Esophagus (tissue), 2 donors: ENCODE measurements around the gene GTPBP3. TPM values are rescaled to one million over a fixed set of nuclear protein-coding genes. Genes with fewer than 3 reads are reported as not detected.

Experiments
- H3K27ac ChIP-seq, 2 donors: one replicate each; pipeline ENCODE4 v1.5.1; 2013; ENCODE audit warnings: low read depth in 2 of 2, mild to moderate bottlenecking in 2 of 2, inconsistent platforms in 1 of 2, low read length in 1 of 2, moderate library complexity in 1 of 2
- H3K27me3 ChIP-seq, 2 donors: one replicate each; pipeline ENCODE4 v1.6.1; 2013; ENCODE audit warnings: low read length in 2 of 2, control low read depth in 1 of 2, mild to moderate bottlenecking in 1 of 2; ENCODE audit not compliant: insufficient read depth in 2 of 2, control insufficient read depth in 1 of 2
- H3K36me3 ChIP-seq, 2 donors: one replicate each; pipeline ENCODE4 v1.6.1; 2013; ENCODE audit warnings: low read length in 1 of 2; ENCODE audit not compliant: control insufficient read depth in 2 of 2, insufficient read depth in 2 of 2
- H3K4me1 ChIP-seq, 2 donors: one replicate each; pipeline ENCODE4 v1.6.1; 2013; ENCODE audit warnings: low read length in 1 of 2; ENCODE audit not compliant: control insufficient read depth in 2 of 2, insufficient read depth in 2 of 2
- H3K4me3 ChIP-seq, 2 donors: one replicate each; pipeline ENCODE4 v1.5.1; 2013; ENCODE audit warnings: low read length in 2 of 2, mild to moderate bottlenecking in 2 of 2, low read depth in 1 of 2, moderate library complexity in 1 of 2
- H3K9me3 ChIP-seq, 2 donors: one replicate each; pipeline ENCODE4 v1.6.1; 2013; ENCODE audit warnings: mild to moderate bottlenecking in 2 of 2, low read depth in 1 of 2, low read length in 1 of 2, moderate library complexity in 1 of 2; ENCODE audit not compliant: control insufficient read depth in 2 of 2, insufficient read depth in 1 of 2
- WGBS, 2 donors: extraction: QIAGEN DNeasy Blood & Tissue Kit; methylation state at CpG; one replicate each; pipeline ENCODE4 v1.1.7; 2013; 5-methylcytosine and 5-hydroxymethylcytosine counted together
- polyA plus RNA-seq, 2 donors: library from polyadenylated mRNA; stranded (reverse); fragments of 200-250 nt; gene quantifications; one replicate each; pipeline ENCODE4 v1.2.3, GENCODE V29; 2013
- donor health status: healthy with polysubstance abuse.
- donor health status: Bipolar disorder and iron deficiency.

The GTPBP3 gene
- polyA plus RNA-seq, 2 donors, result 13.5 to 20.2 TPM

DNA sequence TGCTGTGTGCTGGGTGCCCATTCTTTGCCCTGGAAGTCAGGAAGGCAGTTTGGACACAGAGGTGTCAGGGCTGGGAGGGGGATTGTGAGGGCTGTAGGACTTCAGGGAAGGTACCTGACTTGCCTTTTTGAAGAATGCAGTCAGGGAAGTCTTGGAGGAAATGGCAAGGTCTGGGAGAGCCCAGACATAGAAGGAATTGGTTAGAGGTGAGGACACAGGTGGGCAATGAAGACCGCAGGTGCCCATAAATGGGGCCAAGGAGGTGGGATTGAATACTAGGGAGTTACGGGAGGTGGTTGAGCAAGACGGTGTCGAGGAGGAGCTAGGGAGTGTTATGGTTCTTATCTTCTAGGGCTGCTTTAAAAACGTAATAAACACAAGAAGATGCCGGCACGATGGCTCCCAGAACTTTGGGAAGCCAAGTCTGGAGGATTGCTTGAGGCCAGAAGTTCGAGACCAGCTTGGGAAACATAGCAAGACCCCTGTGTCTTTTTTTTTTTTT, 29.4 kb upstream of the GTPBP3 start:
- H3K27me3 ChIP-seq, result no peaks in the 10 kb centered on the region
- H3K9me3 ChIP-seq, result no peaks in the 10 kb centered on the region
- WGBS, 2 donors, result 91% methylated on average over 8 of the region's 8 CpGs
- peaks cover 5 to 17% of the 10 kb centered on the region in 2 donors for H3K4me1 ChIP-seq
- H3K4me3 ChIP-seq, result no peak overlapping the region
- H3K36me3 ChIP-seq, result peaks cover 0 to 4% of the 10 kb centered on the region in 2 donors
- H3K27ac ChIP-seq, result no peak overlapping the region

DNA sequence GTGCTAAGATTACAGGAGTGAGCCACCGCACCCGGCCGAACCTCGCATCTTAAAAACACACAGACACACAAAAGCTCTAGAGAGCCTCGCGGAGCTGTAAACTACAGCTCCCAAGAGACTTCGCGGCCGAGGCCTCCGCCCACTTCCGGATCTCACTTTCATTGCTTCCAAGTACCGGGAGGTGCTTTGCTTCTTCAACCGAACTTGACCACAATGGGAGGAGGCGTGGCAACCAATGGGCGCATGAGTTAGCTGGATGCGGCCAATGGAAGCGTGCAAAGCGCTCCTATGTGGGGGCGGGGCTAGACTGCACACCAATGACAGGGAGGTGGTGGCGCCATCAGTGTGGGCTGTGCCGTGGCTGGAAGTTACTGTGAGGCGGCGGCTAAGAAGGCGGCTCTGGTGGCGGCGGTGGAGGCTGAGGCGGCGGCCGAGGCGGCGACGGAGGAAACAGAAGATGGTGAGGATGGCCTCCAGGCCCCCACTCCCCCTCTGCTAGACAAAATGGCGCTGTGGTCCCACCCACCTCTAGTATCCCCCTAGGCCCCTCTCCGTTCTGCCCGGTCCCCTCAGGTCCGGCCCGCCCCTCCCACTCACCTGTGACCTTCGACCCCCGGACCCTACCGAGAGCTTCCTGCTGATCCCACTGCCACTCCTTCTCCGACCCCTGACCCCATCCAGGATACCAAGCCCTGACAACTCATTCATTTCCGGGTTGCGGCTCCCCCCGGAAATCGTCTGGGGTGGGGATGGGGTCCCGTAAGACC, 28.0 kb upstream of the GTPBP3 start, which contains the start of gene DDA1:
DDA1 (plus strand) TSS at position 366 of the 767 bp plus-strand sequence; CDS start at position 458, 92 bp downstream.
- Histone ChIP-seq H3K4me3 (peak within 1 kb of the TSS; percentile 90 to 97), H3K4me1 (peaks cover 5 to 17% of the 10 kb centered on the region in 2 donors), H3K27me3 (no peaks in the 10 kb centered on the region), H3K9me3 (peaks cover 0 to 3% of the 10 kb centered on the region in 2 donors), H3K36me3 (peaks cover 7 to 10% of the 10 kb centered on the region in 2 donors), H3K27ac (peak within 1 kb of the TSS; percentile 66 to 79)
- WGBS, 2 donors, result 0 to 1% methylated on average over 45 to 46 of the region's 46 CpGs

DNA sequence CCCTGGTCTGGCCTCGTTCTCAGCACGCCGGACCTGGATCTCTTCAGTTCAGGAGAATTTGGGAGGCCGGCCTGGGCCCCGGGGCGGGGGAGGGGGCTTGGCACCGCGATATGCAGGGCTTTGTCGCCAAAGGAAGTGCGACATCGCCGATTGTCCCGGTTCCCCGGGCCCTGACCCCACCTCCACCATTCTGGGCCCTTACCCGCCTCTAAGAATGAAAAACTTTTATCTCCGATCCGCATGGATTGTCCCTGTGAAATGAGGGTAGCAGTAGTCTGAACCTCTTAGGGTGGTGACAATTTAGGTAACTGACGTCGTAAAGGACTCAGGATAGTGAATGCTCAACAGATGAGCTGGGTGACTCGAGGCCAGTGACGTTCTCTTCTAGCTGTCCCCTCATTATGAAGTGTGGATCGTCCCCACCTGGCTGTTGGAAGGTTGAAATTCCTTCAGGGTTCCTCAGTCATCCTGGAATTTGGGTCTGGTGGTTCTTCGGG, 27.3 kb upstream of the GTPBP3 start:
- peaks cover 5 to 17% of the 10 kb centered on the region in 2 donors for H3K4me1 ChIP-seq
- H3K36me3 ChIP-seq, result peaks cover 10 to 15% of the 10 kb centered on the region in 2 donors

DNA sequence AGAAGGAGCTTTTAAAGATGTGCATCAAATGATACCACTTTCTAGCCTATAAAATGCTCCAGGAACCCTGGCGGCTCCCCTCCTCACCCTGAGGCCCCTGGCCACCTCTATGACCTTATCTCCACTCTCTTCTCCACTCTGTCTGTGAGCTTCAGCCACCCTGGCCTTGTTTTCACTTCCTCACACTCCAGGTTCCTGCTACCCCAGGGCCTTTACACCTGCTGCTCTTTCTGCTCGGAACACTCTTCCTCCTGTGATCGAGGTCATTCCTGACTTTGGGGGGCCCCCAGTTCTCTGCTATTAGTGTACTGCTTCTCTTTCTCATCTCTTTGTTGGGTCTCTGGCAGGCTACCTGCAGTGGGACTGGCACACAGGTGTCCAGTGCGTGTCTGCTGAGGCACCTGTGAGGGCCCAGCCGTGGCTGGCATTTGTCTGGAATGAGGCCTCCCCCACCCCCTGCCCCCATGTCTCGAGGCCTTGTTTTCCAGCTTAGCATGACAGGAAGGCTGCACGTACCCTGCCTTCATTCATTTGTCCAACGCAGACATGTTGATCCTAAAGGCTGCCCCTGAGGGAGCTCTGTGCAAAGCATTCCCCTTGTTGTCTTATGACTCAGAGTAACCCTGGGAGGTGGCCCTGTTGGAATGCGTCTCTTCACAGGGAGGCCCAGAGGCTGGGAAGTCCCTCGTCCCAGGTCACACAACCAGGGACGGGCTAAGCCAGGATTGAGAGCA, 25.7 kb upstream of the GTPBP3 start:
- peaks cover 5 to 17% of the 10 kb centered on the region in 2 donors for H3K4me1 ChIP-seq
- H3K27ac ChIP-seq, result peak overlapping the region in 1 of 2 donors; percentile 22
- H3K4me3 ChIP-seq, result no peak overlapping the region
- H3K27me3 ChIP-seq, result no peaks in the 10 kb centered on the region
- peaks cover 14 to 24% of the 10 kb centered on the region in 2 donors for H3K36me3 ChIP-seq
- WGBS, 2 donors, result 55 to 67% methylated on average over 11 of the region's 11 CpGs
- H3K9me3 ChIP-seq, result peaks cover 0 to 6% of the 10 kb centered on the region in 2 donors

More for the DNA sequence above, 27.3 kb upstream of the GTPBP3 start:
- Histone ChIP-seq H3K4me3 (peak overlapping the region; percentile 90 to 97), H3K27me3 (no peaks in the 10 kb centered on the region), H3K9me3 (peaks cover 0 to 3% of the 10 kb centered on the region in 2 donors), H3K27ac (peak overlapping the region; percentile 66 to 79)
- WGBS, 2 donors, result 6% methylated on average over 23 of the region's 23 CpGs

DNA sequence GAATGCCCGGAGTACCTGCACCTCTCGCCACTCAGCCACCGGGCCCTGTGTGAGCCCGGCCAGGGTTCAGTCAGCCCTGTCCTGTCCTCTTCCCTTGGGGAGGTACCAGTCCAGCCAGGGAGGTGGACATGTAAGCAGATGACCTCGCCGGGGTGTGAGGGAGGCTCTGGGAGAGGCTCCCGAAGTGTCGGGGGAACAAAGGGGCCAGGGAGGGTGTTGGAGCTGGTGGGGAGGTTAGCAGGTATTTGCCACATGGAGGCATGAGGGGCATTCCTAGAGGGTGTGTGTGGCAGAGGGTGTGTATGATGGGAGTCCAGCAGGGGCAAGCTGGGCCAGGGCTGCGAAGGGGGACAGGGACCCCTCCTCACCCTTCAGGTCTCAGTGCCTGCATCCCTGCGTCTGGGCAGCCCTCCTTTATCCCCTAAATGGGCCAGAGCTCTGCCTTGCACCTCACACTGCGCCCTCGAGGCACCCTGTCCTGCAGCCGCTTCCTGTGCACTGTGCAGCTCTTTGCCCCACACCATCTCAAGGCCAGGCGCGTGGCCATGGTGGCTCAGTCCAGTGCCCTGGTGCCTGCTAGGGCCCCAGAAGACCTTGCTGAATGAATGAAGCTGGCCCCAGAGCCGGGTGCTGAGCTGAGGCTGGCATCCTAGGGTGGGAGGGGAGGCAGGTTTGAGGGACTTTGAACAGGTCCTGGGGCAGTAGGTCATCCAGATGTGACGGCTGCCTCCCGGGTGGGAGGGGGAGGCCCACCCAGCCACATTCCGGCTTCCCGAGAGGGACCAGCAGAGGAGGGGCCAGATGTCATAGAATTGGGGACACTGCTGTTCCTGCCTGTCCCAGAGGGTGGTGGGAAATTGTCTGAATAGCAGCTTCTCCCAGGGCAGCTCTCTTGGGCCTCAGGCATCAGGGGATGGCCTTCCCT, 24.9 kb upstream of the GTPBP3 start:
- Histone ChIP-seq H3K27ac (peak overlapping the region in 1 of 2 donors; percentile 18), H3K4me3 (no peak overlapping the region), H3K4me1 (peaks cover 5 to 17% of the 10 kb centered on the region in 2 donors), H3K36me3 (peaks cover 14 to 24% of the 10 kb centered on the region in 2 donors), H3K9me3 (peaks cover 0 to 6% of the 10 kb centered on the region in 2 donors), H3K27me3 (no peaks in the 10 kb centered on the region)
- WGBS, 2 donors, result 78 to 81% methylated on average over 20 of the region's 20 CpGs

DNA sequence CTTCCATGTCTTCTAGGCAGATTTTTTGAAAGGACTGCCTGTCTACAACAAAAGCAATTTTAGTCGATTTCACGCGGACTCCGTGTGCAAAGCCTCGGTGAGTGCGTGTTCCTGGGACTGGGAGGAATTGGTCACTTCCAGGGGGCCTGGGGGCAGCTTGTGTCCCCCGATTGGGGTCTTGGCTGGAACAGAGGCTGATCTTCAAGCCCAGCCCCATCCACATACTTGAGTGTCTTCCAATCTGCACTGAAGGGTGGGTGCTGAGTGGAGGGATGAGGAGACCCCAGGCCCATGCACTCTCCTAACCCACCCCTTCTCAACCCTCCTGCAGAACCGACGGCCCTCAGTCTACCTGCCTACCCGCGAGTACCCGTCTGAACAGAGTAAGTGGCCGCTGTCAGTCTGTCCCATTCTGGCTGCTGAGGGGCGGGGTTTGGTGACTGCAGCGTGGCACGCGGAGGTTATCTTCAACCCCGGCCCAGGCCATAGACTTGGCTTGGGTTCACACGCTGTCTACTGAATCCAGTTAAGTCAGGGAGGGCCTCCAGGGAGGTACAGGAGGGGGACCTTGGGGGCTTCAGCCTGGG, 23.3 kb upstream of the GTPBP3 start:
- WGBS, 2 donors, result 89 to 91% methylated on average over 19 of the region's 19 CpGs
- Histone ChIP-seq H3K36me3 (peaks cover 14 to 27% of the 10 kb centered on the region in 2 donors), H3K4me1 (peaks cover 5 to 15% of the 10 kb centered on the region in 2 donors)

DNA sequence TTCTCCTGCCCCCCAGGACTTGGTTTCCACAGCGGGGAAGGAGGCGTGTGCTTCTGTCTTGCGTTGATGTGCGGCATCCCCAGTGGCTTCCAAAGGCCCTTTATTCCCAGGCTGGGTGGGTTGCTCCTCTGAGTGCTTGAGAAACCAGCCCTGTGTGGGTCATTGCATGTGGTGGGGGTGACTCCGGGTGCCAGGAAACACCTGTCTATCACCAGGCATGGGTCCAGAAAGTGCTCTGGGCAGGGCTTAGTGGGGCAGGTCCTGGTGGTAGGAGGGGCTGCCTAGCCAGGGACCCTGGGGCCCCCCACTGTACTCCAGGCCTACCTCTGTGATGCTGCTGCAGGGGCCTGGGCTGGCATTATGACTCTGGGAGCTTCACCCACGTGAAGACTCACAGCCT, 18.4 kb upstream of the GTPBP3 start:
- Histone ChIP-seq H3K36me3 (peaks cover 16 to 42% of the 10 kb centered on the region in 2 donors), H3K4me3 (no peak overlapping the region), H3K4me1 (no peaks in the 10 kb centered on the region), H3K27me3 (no peaks in the 10 kb centered on the region), H3K27ac (no peak overlapping the region), H3K9me3 (peaks cover 0 to 6% of the 10 kb centered on the region in 2 donors)
- WGBS, 2 donors, result 72 to 74% methylated on average over 6 of the region's 6 CpGs

More for the DNA sequence above, 23.3 kb upstream of the GTPBP3 start:
- Histone ChIP-seq H3K9me3 (peaks cover 0 to 6% of the 10 kb centered on the region in 2 donors), H3K27ac (no peak overlapping the region), H3K27me3 (no peaks in the 10 kb centered on the region), H3K4me3 (no peak overlapping the region)

DNA sequence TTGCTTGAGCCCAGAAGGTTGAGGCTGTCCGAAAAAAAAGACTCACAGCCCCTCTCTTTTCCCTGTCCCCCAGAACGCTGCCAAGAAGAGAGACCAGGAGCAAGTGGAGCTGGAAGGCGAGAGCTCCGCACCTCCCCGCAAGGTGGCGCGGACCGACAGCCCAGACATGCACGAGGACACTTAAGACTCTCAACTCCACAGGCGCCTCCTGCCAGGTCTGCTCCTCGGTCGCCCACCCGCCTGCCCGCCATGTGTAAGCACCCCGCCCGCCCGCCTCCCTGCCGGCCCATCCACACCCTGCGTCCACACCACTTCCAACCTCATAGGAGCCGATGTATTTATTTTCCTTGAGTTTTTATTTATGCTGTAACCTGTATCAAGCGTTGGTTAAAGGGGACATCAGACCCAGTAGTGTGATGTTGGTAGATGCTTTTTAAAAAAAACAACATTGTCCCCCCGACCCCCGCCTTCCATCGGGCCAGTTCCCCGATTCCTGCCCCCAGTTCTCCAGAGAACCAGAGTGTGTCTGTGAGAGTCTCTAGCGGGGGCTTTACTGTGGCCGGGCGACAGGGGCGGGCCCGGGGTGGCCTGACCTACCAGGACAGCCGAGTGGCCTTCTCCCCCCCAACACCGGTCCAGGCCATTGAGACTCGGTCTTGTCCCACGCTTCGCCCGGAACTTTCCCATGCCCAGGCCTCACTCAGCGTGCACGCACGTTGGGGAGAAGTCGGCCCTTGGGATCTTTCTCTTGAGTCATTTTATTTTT, 17.7 kb upstream of the GTPBP3 start:
- Histone ChIP-seq H3K27ac (no peak overlapping the region), H3K36me3 (peaks cover 10 to 36% of the 10 kb centered on the region in 2 donors), H3K4me1 (no peaks in the 10 kb centered on the region), H3K9me3 (peaks cover 0 to 3% of the 10 kb centered on the region in 2 donors), H3K27me3 (no peaks in the 10 kb centered on the region), H3K4me3 (no peak overlapping the region)
- 90 to 93% methylated on average over 38 to 40 of the region's 40 CpGs for WGBS, 2 donors
